ENCODE results near the gene UROC1. TPM values are rescaled to one million over a fixed set of nuclear protein-coding genes. Genes with fewer than 3 reads are reported as not detected.

UROC1 gene
- total and polyA plus RNA-seq, 2 of the 13 experiments (the other 11 are each of a cell fraction or from before 2014, with no cell fraction given): 0.71 to 1.3 TPM

DNA sequence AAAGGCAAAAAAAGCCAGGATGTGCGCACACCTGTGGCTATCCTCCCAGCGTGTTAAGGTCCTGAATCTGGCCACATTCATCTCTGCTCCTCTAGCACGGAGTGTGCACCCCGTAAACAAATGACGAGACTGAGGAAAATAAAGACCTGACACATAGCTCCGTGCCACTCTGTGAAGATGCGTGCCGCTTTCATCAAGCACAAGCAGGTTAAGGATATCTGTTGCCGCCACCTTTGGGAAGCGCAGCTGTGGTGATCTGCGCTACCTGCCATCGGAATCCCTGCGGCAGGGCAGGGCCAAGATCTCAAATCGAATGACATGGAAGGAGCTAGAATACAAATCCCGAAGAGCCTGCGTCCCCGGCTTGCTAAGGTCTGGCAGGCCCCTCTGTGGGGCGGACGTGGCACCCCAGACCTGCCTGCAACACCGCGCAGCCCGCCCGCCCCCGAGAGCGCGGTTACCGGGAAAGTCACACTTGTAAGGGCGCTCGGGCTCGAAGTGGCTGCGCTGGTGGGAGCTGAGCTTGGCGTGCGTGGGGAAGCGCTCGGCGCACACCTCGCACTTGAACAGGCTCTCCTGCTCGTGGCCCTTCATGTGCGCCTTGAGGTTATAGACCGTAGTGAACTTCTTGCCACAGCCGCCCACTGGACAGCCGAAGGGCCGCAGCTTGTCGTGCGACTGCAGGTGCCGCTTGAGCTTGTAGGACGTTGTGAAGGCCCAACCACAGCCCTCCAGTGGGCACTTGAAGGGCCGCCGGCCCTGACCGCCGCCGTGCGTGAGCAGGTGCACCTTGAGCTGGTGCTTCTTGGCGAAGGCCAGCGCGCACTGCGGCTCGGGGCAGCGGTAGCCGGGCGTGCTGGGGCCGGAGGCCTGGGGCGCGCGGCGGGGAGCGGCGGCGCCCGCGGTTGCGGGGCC is 42.8 kb downstream of the UROC1 start (continued):
- TF ChIP-seq ATF7-NPFF (CRISPR knock-in tag; IDR thresholded peaks at IDR 0.05; ENCODE audit: low read depth) (no peak), ZMYM2 (CRISPR knock-in tag; IDR thresholded peaks at IDR 0.05) (no peak), PHF5A (CRISPR knock-in tag; IDR thresholded peaks at IDR 0.05; ENCODE audit: low read depth, unreplicated experiment) (no peak), SNAI1 (CRISPR knock-in tag; IDR thresholded peaks at IDR 0.05; ENCODE audit: borderline replicate concordance) (no peak), ZNF644 (CRISPR knock-in tag; IDR thresholded peaks at IDR 0.05; ENCODE audit: low read depth) (no peak), POLR2AphosphoS5 (IDR thresholded peaks at IDR 0.05; ENCODE audit: low read depth, low read length) (no peak), PCBP2 (optimal IDR thresholded peaks at IDR 0.05; ENCODE audit: low read depth, low read length, poor library complexity, severe bottlenecking) (no peak), CHD2 (IDR thresholded peaks at IDR 0.05; ENCODE audit: low read depth, low read length) (no peak), FOXP1 (IDR thresholded peaks at IDR 0.05) (no peak), FOXP1 (CRISPR knock-in tag; IDR thresholded peaks at IDR 0.05) (no peak), HES4 (CRISPR knock-in tag; IDR thresholded peaks at IDR 0.05; ENCODE audit: borderline replicate concordance) (no peak), ZSCAN20 (CRISPR knock-in tag; IDR thresholded peaks at IDR 0.05; ENCODE audit: borderline replicate concordance) (no peak), SP5 (CRISPR knock-in tag; IDR thresholded peaks at IDR 0.05; ENCODE audit: borderline replicate concordance, low read depth) (no peak)
- TF ChIP-seq, protein P1, sequence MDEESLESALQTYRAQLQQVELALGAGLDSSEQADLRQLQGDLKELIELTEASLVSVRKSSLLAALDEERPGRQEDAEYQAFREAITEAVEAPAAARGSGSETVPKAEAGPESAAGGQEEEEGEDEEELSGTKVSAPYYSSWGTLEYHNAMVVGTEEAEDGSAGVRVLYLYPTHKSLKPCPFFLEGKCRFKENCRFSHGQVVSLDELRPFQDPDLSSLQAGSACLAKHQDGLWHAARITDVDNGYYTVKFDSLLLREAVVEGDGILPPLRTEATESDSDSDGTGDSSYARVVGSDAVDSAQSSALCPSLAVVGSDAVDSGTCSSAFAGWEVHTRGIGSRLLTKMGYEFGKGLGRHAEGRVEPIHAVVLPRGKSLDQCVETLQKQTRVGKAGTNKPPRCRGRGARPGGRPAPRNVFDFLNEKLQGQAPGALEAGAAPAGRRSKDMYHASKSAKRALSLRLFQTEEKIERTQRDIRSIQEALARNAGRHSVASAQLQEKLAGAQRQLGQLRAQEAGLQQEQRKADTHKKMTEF (CRISPR knock-in tag; IDR thresholded peaks at IDR 0.05): 0 out of 2 replicates have a peak, but pooled peaks have one; percentile 18
- TF ChIP-seq, protein P2, sequence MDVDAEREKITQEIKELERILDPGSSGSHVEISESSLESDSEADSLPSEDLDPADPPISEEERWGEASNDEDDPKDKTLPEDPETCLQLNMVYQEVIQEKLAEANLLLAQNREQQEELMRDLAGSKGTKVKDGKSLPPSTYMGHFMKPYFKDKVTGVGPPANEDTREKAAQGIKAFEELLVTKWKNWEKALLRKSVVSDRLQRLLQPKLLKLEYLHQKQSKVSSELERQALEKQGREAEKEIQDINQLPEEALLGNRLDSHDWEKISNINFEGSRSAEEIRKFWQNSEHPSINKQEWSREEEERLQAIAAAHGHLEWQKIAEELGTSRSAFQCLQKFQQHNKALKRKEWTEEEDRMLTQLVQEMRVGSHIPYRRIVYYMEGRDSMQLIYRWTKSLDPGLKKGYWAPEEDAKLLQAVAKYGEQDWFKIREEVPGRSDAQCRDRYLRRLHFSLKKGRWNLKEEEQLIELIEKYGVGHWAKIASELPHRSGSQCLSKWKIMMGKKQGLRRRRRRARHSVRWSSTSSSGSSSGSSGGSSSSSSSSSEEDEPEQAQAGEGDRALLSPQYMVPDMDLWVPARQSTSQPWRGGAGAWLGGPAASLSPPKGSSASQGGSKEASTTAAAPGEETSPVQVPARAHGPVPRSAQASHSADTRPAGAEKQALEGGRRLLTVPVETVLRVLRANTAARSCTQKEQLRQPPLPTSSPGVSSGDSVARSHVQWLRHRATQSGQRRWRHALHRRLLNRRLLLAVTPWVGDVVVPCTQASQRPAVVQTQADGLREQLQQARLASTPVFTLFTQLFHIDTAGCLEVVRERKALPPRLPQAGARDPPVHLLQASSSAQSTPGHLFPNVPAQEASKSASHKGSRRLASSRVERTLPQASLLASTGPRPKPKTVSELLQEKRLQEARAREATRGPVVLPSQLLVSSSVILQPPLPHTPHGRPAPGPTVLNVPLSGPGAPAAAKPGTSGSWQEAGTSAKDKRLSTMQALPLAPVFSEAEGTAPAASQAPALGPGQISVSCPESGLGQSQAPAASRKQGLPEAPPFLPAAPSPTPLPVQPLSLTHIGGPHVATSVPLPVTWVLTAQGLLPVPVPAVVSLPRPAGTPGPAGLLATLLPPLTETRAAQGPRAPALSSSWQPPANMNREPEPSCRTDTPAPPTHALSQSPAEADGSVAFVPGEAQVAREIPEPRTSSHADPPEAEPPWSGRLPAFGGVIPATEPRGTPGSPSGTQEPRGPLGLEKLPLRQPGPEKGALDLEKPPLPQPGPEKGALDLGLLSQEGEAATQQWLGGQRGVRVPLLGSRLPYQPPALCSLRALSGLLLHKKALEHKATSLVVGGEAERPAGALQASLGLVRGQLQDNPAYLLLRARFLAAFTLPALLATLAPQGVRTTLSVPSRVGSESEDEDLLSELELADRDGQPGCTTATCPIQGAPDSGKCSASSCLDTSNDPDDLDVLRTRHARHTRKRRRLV (CRISPR knock-in tag; IDR thresholded peaks at IDR 0.05): no peak
- TF ChIP-seq, protein P3, sequence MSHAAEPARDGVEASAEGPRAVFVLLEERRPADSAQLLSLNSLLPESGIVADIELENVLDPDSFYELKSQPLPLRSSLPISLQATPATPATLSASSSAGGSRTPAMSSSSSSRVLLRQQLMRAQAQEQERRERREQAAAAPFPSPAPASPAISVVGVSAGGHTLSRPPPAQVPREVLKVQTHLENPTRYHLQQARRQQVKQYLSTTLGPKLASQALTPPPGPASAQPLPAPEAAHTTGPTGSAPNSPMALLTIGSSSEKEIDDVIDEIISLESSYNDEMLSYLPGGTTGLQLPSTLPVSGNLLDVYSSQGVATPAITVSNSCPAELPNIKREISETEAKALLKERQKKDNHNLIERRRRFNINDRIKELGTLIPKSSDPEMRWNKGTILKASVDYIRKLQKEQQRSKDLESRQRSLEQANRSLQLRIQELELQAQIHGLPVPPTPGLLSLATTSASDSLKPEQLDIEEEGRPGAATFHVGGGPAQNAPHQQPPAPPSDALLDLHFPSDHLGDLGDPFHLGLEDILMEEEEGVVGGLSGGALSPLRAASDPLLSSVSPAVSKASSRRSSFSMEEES (CRISPR knock-in tag; IDR thresholded peaks at IDR 0.05): no peak
- TF ChIP-seq, protein P4, sequence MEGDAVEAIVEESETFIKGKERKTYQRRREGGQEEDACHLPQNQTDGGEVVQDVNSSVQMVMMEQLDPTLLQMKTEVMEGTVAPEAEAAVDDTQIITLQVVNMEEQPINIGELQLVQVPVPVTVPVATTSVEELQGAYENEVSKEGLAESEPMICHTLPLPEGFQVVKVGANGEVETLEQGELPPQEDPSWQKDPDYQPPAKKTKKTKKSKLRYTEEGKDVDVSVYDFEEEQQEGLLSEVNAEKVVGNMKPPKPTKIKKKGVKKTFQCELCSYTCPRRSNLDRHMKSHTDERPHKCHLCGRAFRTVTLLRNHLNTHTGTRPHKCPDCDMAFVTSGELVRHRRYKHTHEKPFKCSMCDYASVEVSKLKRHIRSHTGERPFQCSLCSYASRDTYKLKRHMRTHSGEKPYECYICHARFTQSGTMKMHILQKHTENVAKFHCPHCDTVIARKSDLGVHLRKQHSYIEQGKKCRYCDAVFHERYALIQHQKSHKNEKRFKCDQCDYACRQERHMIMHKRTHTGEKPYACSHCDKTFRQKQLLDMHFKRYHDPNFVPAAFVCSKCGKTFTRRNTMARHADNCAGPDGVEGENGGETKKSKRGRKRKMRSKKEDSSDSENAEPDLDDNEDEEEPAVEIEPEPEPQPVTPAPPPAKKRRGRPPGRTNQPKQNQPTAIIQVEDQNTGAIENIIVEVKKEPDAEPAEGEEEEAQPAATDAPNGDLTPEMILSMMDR (CRISPR knock-in tag; IDR thresholded peaks at IDR 0.05): peak; percentile 16
- TF ChIP-seq, protein P5, sequence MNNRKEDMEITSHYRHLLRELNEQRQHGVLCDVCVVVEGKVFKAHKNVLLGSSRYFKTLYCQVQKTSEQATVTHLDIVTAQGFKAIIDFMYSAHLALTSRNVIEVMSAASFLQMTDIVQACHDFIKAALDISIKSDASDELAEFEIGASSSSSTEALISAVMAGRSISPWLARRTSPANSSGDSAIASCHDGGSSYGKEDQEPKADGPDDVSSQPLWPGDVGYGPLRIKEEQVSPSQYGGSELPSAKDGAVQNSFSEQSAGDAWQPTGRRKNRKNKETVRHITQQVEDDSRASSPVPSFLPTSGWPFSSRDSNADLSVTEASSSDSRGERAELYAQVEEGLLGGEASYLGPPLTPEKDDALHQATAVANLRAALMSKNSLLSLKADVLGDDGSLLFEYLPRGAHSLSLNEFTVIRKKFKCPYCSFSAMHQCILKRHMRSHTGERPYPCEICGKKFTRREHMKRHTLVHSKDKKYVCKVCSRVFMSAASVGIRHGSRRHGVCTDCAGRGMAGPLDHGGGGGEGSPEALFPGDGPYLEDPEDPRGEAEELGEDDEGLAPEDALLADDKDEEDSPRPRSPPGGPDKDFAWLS (CRISPR knock-in tag; IDR thresholded peaks at IDR 0.05; ENCODE audit: borderline replicate concordance): no peak
